Naive thymus-derived CD4-positive, alpha-beta T cell (primary cell): ENCODE data around the gene MAGOH. TPM values are rescaled to one million over a fixed set of nuclear protein-coding genes. Genes with fewer than 3 reads are reported as not detected.

Source experiments
- ATAC-seq: fragments of 150-1000 bp; cut with Tn5 transposase; 2 replicates; pipeline ENCODE4 v1.10.0; 2021; ENCODE audit warnings: mild to moderate bottlenecking, moderate library complexity
- CTCF ChIA-PET: fragments of 350-600 bp; sonication (Branson Sonifier 250); formaldehyde crosslinking; loops from one replicate; lab custom pipeline; 2021; ENCODE audit warnings: antibody characterized with exemption; lab: Charles Lee
- POLR2A ChIA-PET: fragments of 350-600 bp; sonication (Branson Sonifier 250); formaldehyde crosslinking; loops from one replicate; lab custom pipeline; 2021; ENCODE audit warnings: antibody characterized with exemption, inconsistent platforms; lab: Charles Lee
- DNase-seq, 9 donors: peaks; one replicate each; pipeline versions ENCODE4 v3.0.0 to v3.0.0-alpha.2; 2020 to 2022; ENCODE audit warnings: mixed read lengths in 1 of 9
- H3K27ac ChIP-seq: one replicate; pipeline ENCODE4 v1.7.0; 2013; ENCODE audit warnings: mild to moderate bottlenecking, low read depth, low read length, moderate library complexity
- H3K27me3 ChIP-seq, 2 donors: one replicate each; pipeline ENCODE4 v1.7.0; 2013; ENCODE audit warnings: low read length in 2 of 2, mild to moderate bottlenecking in 2 of 2, moderate library complexity in 2 of 2; ENCODE audit not compliant: control insufficient read depth in 2 of 2, insufficient read depth in 2 of 2
- H3K36me3 ChIP-seq, 3 experiments: 1 replicate in 2 of 3; 2 replicates in 1 of 3; pipeline ENCODE4 v1.7.0; 2013; ENCODE audit warnings: low read length in 3 of 3, mild to moderate bottlenecking in 3 of 3, moderate library complexity in 1 of 3; ENCODE audit not compliant: insufficient read depth in 3 of 3, control insufficient read depth in 2 of 3
- H3K4me1 ChIP-seq, 2 donors: one replicate each; pipeline ENCODE4 v1.7.0; 2013; ENCODE audit warnings: low read length in 2 of 2, mild to moderate bottlenecking in 2 of 2, moderate library complexity in 1 of 2; ENCODE audit not compliant: control insufficient read depth in 2 of 2, insufficient read depth in 2 of 2
- H3K4me3 ChIP-seq: 2 replicates; pipeline ENCODE4 v1.7.0; 2013; ENCODE audit warnings: mild to moderate bottlenecking, low read length
- H3K9me3 ChIP-seq, 3 experiments: 1 replicate in 2 of 3; 2 replicates in 1 of 3; pipeline ENCODE4 v1.7.0; 2013; ENCODE audit warnings: low read length in 3 of 3; ENCODE audit not compliant: control insufficient read depth in 2 of 3
- H3K27ac Mint-ChIP-seq, 9 donors: one replicate each; pipeline ENCODE4 v1.8.0; 2020 to 2022; ENCODE audit warnings: mixed read lengths in 9 of 9, mild to moderate bottlenecking in 8 of 9, moderate library complexity in 5 of 9, inconsistent platforms in 2 of 9
- H3K27me3 Mint-ChIP-seq, 5 donors: one replicate each; pipeline ENCODE4 v1.8.0; 2021 to 2022; ENCODE audit warnings: mixed read lengths in 5 of 5, mild to moderate bottlenecking in 1 of 5
- H3K36me3 Mint-ChIP-seq, 5 donors: one replicate each; pipeline ENCODE4 v1.8.0; 2020 to 2022; ENCODE audit warnings: mixed read lengths in 5 of 5, mild to moderate bottlenecking in 3 of 5, inconsistent platforms in 1 of 5
- H3K4me1 Mint-ChIP-seq, 7 donors: one replicate each; pipeline ENCODE4 v1.8.0; 2020 to 2022; ENCODE audit warnings: mixed read lengths in 7 of 7, mild to moderate bottlenecking in 3 of 7, inconsistent platforms in 1 of 7
- H3K4me3 Mint-ChIP-seq, 10 donors: one replicate each; pipeline ENCODE4 v1.8.0; 2020 to 2022; ENCODE audit warnings: mild to moderate bottlenecking in 10 of 10, mixed read lengths in 10 of 10, moderate library complexity in 6 of 10, inconsistent platforms in 2 of 10
- H3K9me3 Mint-ChIP-seq, 11 donors: one replicate each; pipeline ENCODE4 v1.8.0; 2020 to 2022; ENCODE audit warnings: mixed read lengths in 11 of 11, mild to moderate bottlenecking in 4 of 11, inconsistent platforms in 1 of 11, moderate library complexity in 1 of 11
- intact Hi-C, 2 donors: fragments of 100-400 bp; cut with micrococcal nuclease; formaldehyde crosslinking; loops; one replicate each; pipeline ENCODE4 v1.15.1; 2023
- polyA plus RNA-seq, 2 donors: library from polyadenylated mRNA; unstranded; fragments of 300-500 nt; fragmentation: Illumina TruSeq; gene quantifications; one replicate each; pipeline ENCODE4 v1.2.3, GENCODE V29; 2021
- total RNA-seq, 6 experiments: library from RNA in 5 of 6; stranded (reverse) in 5 of 6; gene quantifications; 1 replicate in 5 of 6; 2 replicates in 1 of 6; pipeline ENCODE4 v1.2.3 and lab custom pipeline; 2021 to 2026

MAGOH gene
- total and polyA plus RNA-seq, 7 experiments from 2014 or later: 37.7 to 108 (median 54.5) TPM

GRCh38 chr1:53264048-53264447, 25.7 kb upstream of the MAGOH start:
- H3K27me3 ChIP-seq: no peaks in the 10 kb centered on the region
- peaks cover 0 to 17% (median 0%) of the 10 kb centered on the region in 3 experiments for H3K36me3 ChIP-seq
- no peak overlapping the region for H3K4me3 ChIP-seq
- Mint-ChIP-seq H3K36me3 (peaks cover 4 to 26% (median 17%) of the 10 kb centered on the region in 5 donors), H3K4me3 (no peak overlapping the region), H3K27me3 (no peaks in the 10 kb centered on the region), H3K4me1 (no peaks in the 10 kb centered on the region), H3K27ac (no peak overlapping the region), H3K9me3 (no peaks in the 10 kb centered on the region)
- no peak overlapping the region for H3K27ac ChIP-seq
- no peaks in the 10 kb centered on the region for H3K4me1 ChIP-seq
- ChIA-PET CTCF (interaction anchor here (0.6 kb wide), 1 partner anchor 362 kb away, joined by 4 read pairs; no protein-coding TSS in a partner anchor), POLR2A (no interaction called here)
- intact Hi-C loops: no loop called here
- ATAC-seq (no peak), DNase-seq (no peak)
- no peaks in the 10 kb centered on the region for H3K9me3 ChIP-seq

GRCh38 chr1:53262000-53262399, 23.7 kb upstream of the MAGOH start:
- H3K4me1 ChIP-seq: no peaks in the 10 kb centered on the region
- DNase-seq (no peak), ATAC-seq (no peak)
- Mint-ChIP-seq H3K4me1 (no peaks in the 10 kb centered on the region), H3K9me3 (no peaks in the 10 kb centered on the region), H3K4me3 (no peak overlapping the region), H3K27ac (no peak overlapping the region), H3K27me3 (no peaks in the 10 kb centered on the region), H3K36me3 (peaks cover 4 to 26% (median 20%) of the 10 kb centered on the region in 5 donors)
- no peaks in the 10 kb centered on the region for H3K9me3 ChIP-seq
- no peak overlapping the region for H3K4me3 ChIP-seq
- peaks cover 0 to 17% (median 0%) of the 10 kb centered on the region in 3 experiments for H3K36me3 ChIP-seq
- intact Hi-C loops: no loop called here
- H3K27me3 ChIP-seq: no peaks in the 10 kb centered on the region
- ChIA-PET POLR2A (interaction anchor here (1.4 kb wide), 1 partner anchor 243 kb away, joined by 3 read pairs; no protein-coding TSS in a partner anchor), CTCF (no interaction called here)
- no peak overlapping the region for H3K27ac ChIP-seq

GRCh38 chr1:53260631-53261247, 22.4 kb upstream of the MAGOH start:
- H3K4me1 Mint-ChIP-seq: no peaks in the 10 kb centered on the region
- no peak for ATAC-seq
- no peak for DNase-seq
- Histone ChIP-seq H3K9me3 (no peaks in the 10 kb centered on the region), H3K4me3 (no peak overlapping the region), H3K36me3 (peaks cover 0 to 17% (median 0%) of the 10 kb centered on the region in 3 experiments), H3K27me3 (no peaks in the 10 kb centered on the region), H3K4me1 (no peaks in the 10 kb centered on the region), H3K27ac (no peak overlapping the region)
- POLR2A ChIA-PET: interaction anchor here (1.4 kb wide), 1 partner anchor 242 kb away, joined by 3 read pairs; no protein-coding TSS in a partner anchor
- H3K36me3 Mint-ChIP-seq: peaks cover 4 to 22% (median 16%) of the 10 kb centered on the region in 5 donors
- no peaks in the 10 kb centered on the region for H3K27me3 Mint-ChIP-seq
- no peaks in the 10 kb centered on the region for H3K9me3 Mint-ChIP-seq
- no peak overlapping the region for H3K4me3 Mint-ChIP-seq
- intact Hi-C loops: no loop called here
- no peak overlapping the region for H3K27ac Mint-ChIP-seq
- CTCF ChIA-PET: no interaction called here

GRCh38 chr1:53259932-53260331, 21.6 kb upstream of the MAGOH start:
- DNase-seq (no peak), ATAC-seq (no peak)
- H3K27me3 ChIP-seq: no peaks in the 10 kb centered on the region
- intact Hi-C loops: no loop called here
- H3K4me1 Mint-ChIP-seq: no peaks in the 10 kb centered on the region
- no peaks in the 10 kb centered on the region for H3K9me3 Mint-ChIP-seq
- H3K9me3 ChIP-seq: no peaks in the 10 kb centered on the region
- CTCF ChIA-PET: no interaction called here
- no peaks in the 10 kb centered on the region for H3K27me3 Mint-ChIP-seq
- H3K36me3 ChIP-seq: peaks cover 0 to 13% (median 0%) of the 10 kb centered on the region in 3 experiments
- H3K4me1 ChIP-seq: no peaks in the 10 kb centered on the region
- no peak overlapping the region for H3K4me3 Mint-ChIP-seq
- no peak overlapping the region for H3K27ac ChIP-seq
- POLR2A ChIA-PET: no interaction called here
- no peak overlapping the region for H3K4me3 ChIP-seq
- H3K27ac Mint-ChIP-seq: no peak overlapping the region
- peaks cover 4 to 18% (median 13%) of the 10 kb centered on the region in 5 donors for H3K36me3 Mint-ChIP-seq

- no peaks in the 10 kb centered on the region for H3K9me3 Mint-ChIP-seq
- H3K36me3 Mint-ChIP-seq: peaks cover 4 to 15% (median 8%) of the 10 kb centered on the region in 5 donors
- no peaks in the 10 kb centered on the region for H3K27me3 ChIP-seq
- no peak overlapping the region for H3K4me3 ChIP-seq
- no peaks in the 10 kb centered on the region for H3K4me1 Mint-ChIP-seq
- intact Hi-C loops: no loop called here
- no peak overlapping the region for H3K27ac ChIP-seq
- no peaks in the 10 kb centered on the region for H3K4me1 ChIP-seq
- CTCF ChIA-PET: interaction anchor here (0.6 kb wide), 1 partner anchor 144 kb away, joined by 9 read pairs; no protein-coding TSS in a partner anchor
- H3K27me3 Mint-ChIP-seq: no peaks in the 10 kb centered on the region
- DNase-seq (no peak), ATAC-seq (no peak)
- POLR2A ChIA-PET: no interaction called here
- H3K27ac Mint-ChIP-seq: no peak overlapping the region
- no peaks in the 10 kb centered on the region for H3K9me3 ChIP-seq
- H3K4me3 Mint-ChIP-seq: no peak overlapping the region
- peaks cover 0 to 7% (median 0%) of the 10 kb centered on the region in 3 experiments for H3K36me3 ChIP-seq
These were observed 19.9 kb upstream of the MAGOH start for GRCh38 chr1:53258216-53258615.

- no peak for DNase-seq
- H3K9me3 Mint-ChIP-seq: peaks cover 0 to 2% (median 0%) of the 10 kb centered on the region in 11 donors
- no peak overlapping the region for H3K27ac Mint-ChIP-seq
- Histone ChIP-seq H3K27ac (no peak overlapping the region), H3K36me3 (peaks cover 0 to 7% (median 0%) of the 10 kb centered on the region in 3 experiments), H3K4me1 (no peaks in the 10 kb centered on the region), H3K4me3 (no peak overlapping the region), H3K27me3 (no peaks in the 10 kb centered on the region), H3K9me3 (no peaks in the 10 kb centered on the region)
- ATAC-seq: no peak
- H3K4me3 Mint-ChIP-seq: no peak overlapping the region
- no peaks in the 10 kb centered on the region for H3K4me1 Mint-ChIP-seq
- intact Hi-C loops: no loop called here
- ChIA-PET POLR2A (no interaction called here), CTCF (no interaction called here)
- no peaks in the 10 kb centered on the region for H3K27me3 Mint-ChIP-seq
- peaks cover 4 to 15% (median 8%) of the 10 kb centered on the region in 5 donors for H3K36me3 Mint-ChIP-seq
These were observed 19.2 kb upstream of the MAGOH start for GRCh38 chr1:53257454-53258081.
